ENCODE results near the gene CHD5.
A peak's percentile ranks its signal among the peaks of the same experiment; 100 is the strongest.

CHD5 gene

GRCh38 chr1:6210591-6211355, 30.7 kb upstream of the CHD5 start:
- Histone ChIP-seq H3K36me3 (ENCODE audit: control insufficient read depth, insufficient read depth, low read length) (no peaks in the 10 kb centered on the region), H3K4me3 (ENCODE audit: low read length) (no peak overlapping the region), H3K9ac (ENCODE audit: low read length) (no peak overlapping the region), H4K8ac (ENCODE audit: low read depth, low read length) (no peak overlapping the region), H2BK120ac (ENCODE audit: low read depth, low read length) (no peak overlapping the region), H2AK5ac (ENCODE audit: low read length) (no peak overlapping the region), H3K56ac (ENCODE audit: low read length) (no peak overlapping the region), H3K4ac (ENCODE audit: low read depth, low read length) (no peak overlapping the region), H3K79me2 (ENCODE audit: control insufficient read depth, insufficient read depth, low read length) (no peaks in the 10 kb centered on the region), H3K23ac (ENCODE audit: low read length) (no peak overlapping the region), H3K18ac (ENCODE audit: low read length) (no peak overlapping the region), H2BK15ac (replicated peaks; ENCODE audit: low read depth) (no peak overlapping the region), H3K27ac (ENCODE audit: low read depth, low read length) (no peak overlapping the region), H3K4me2 (ENCODE audit: low read length) (no peak overlapping the region), H2BK5ac (ENCODE audit: low read length) (no peak overlapping the region), H3K4me1 (ENCODE audit: control insufficient read depth, low read depth, low read length) (no peaks in the 10 kb centered on the region), H3K27me3 (ENCODE audit: insufficient read depth, low read length, poor library complexity) (peaks cover 17% of the 10 kb centered on the region), H3K79me1 (ENCODE audit: low read length) (no peaks in the 10 kb centered on the region), H4K5ac (ENCODE audit: low read length) (no peak overlapping the region)
- DNase-seq = no peak
- no CpG with 5 or more reads among the region's 29 CpGs for WGBS (ENCODE audit: extremely low coverage, insufficient coverage, low lambda C conversion rate)

GRCh38 chr1:6209661-6210580, 29.8 kb upstream of the CHD5 start:
- H3K27ac ChIP-seq (ENCODE audit: low read depth, low read length) = no peak overlapping the region
- H2BK120ac ChIP-seq (ENCODE audit: low read depth, low read length) = no peak overlapping the region
- H2AK5ac ChIP-seq (ENCODE audit: low read length) = no peak overlapping the region
- peaks cover 17% of the 10 kb centered on the region for H3K27me3 ChIP-seq (ENCODE audit: insufficient read depth, low read length, poor library complexity)
- no peak overlapping the region for H4K8ac ChIP-seq (ENCODE audit: low read depth, low read length)
- peak; percentile 56 for DNase-seq
- H2BK15ac ChIP-seq (replicated peaks; ENCODE audit: low read depth) = no peak overlapping the region
- H3K4me3 ChIP-seq (ENCODE audit: low read length) = no peak overlapping the region
- H3K4ac ChIP-seq (ENCODE audit: low read depth, low read length) = no peak overlapping the region
- no peaks in the 10 kb centered on the region for H3K4me1 ChIP-seq (ENCODE audit: control insufficient read depth, low read depth, low read length)
- no peak overlapping the region for H3K18ac ChIP-seq (ENCODE audit: low read length)
- no peaks in the 10 kb centered on the region for H3K79me2 ChIP-seq (ENCODE audit: control insufficient read depth, insufficient read depth, low read length)
- no peak overlapping the region for H4K5ac ChIP-seq (ENCODE audit: low read length)
- no CpG with 5 or more reads among the region's 17 CpGs for WGBS (ENCODE audit: extremely low coverage, insufficient coverage, low lambda C conversion rate)
- no peaks in the 10 kb centered on the region for H3K36me3 ChIP-seq (ENCODE audit: control insufficient read depth, insufficient read depth, low read length)
- no peak overlapping the region for H3K23ac ChIP-seq (ENCODE audit: low read length)
- H3K79me1 ChIP-seq (ENCODE audit: low read length) = no peaks in the 10 kb centered on the region
- no peak overlapping the region for H3K9ac ChIP-seq (ENCODE audit: low read length)
- H3K56ac ChIP-seq (ENCODE audit: low read length) = no peak overlapping the region
- H3K4me2 ChIP-seq (ENCODE audit: low read length) = peak overlapping the region; percentile 71
- H2BK5ac ChIP-seq (ENCODE audit: low read length) = no peak overlapping the region

- WGBS (ENCODE audit: extremely low coverage, insufficient coverage, low lambda C conversion rate) = no CpG with 5 or more reads among the region's 99 CpGs
- Histone ChIP-seq H3K36me3 (ENCODE audit: control insufficient read depth, insufficient read depth, low read length) (no peaks in the 10 kb centered on the region), H3K27me3 (ENCODE audit: insufficient read depth, low read length, poor library complexity) (peaks cover 17% of the 10 kb centered on the region), H3K27ac (ENCODE audit: low read depth, low read length) (no peak overlapping the region), H3K4me3 (ENCODE audit: low read length) (no peak overlapping the region), H3K4me2 (ENCODE audit: low read length) (peak overlapping the region; percentile 71), H2BK5ac (ENCODE audit: low read length) (no peak overlapping the region), H2AK5ac (ENCODE audit: low read length) (no peak overlapping the region), H3K4ac (ENCODE audit: low read depth, low read length) (no peak overlapping the region), H3K56ac (ENCODE audit: low read length) (peak overlapping the region; percentile 83), H4K5ac (ENCODE audit: low read length) (no peak overlapping the region), H3K9ac (ENCODE audit: low read length) (peak overlapping the region; percentile 52), H3K79me2 (ENCODE audit: control insufficient read depth, insufficient read depth, low read length) (no peaks in the 10 kb centered on the region), H4K8ac (ENCODE audit: low read depth, low read length) (no peak overlapping the region), H2BK120ac (ENCODE audit: low read depth, low read length) (no peak overlapping the region), H3K23ac (ENCODE audit: low read length) (no peak overlapping the region), H2BK15ac (replicated peaks; ENCODE audit: low read depth) (no peak overlapping the region), H3K18ac (ENCODE audit: low read length) (no peak overlapping the region), H3K79me1 (ENCODE audit: low read length) (no peaks in the 10 kb centered on the region), H3K4me1 (ENCODE audit: control insufficient read depth, low read depth, low read length) (no peaks in the 10 kb centered on the region)
- DNase-seq = peak; percentile 50
Measured at GRCh38 chr1:6208723-6209660, 28.9 kb upstream of the CHD5 start.

GRCh38 chr1:6207921-6208320, 27.8 kb upstream of the CHD5 start:
- no peak overlapping the region for H2BK120ac ChIP-seq (ENCODE audit: low read depth, low read length)
- H3K4me1 ChIP-seq (ENCODE audit: control insufficient read depth, low read depth, low read length) = no peaks in the 10 kb centered on the region
- DNase-seq = no peak
- no peak overlapping the region for H3K4ac ChIP-seq (ENCODE audit: low read depth, low read length)
- no peak overlapping the region for H4K8ac ChIP-seq (ENCODE audit: low read depth, low read length)
- no peak overlapping the region for H3K18ac ChIP-seq (ENCODE audit: low read length)
- no peak overlapping the region for H2BK5ac ChIP-seq (ENCODE audit: low read length)
- no peaks in the 10 kb centered on the region for H3K36me3 ChIP-seq (ENCODE audit: control insufficient read depth, insufficient read depth, low read length)
- H3K79me2 ChIP-seq (ENCODE audit: control insufficient read depth, insufficient read depth, low read length) = no peaks in the 10 kb centered on the region
- H3K56ac ChIP-seq (ENCODE audit: low read length) = no peak overlapping the region
- no peak overlapping the region for H3K4me2 ChIP-seq (ENCODE audit: low read length)
- no peak overlapping the region for H3K4me3 ChIP-seq (ENCODE audit: low read length)
- no peak overlapping the region for H4K5ac ChIP-seq (ENCODE audit: low read length)
- H2BK15ac ChIP-seq (replicated peaks; ENCODE audit: low read depth) = no peak overlapping the region
- H3K23ac ChIP-seq (ENCODE audit: low read length) = no peak overlapping the region
- H3K27me3 ChIP-seq (ENCODE audit: insufficient read depth, low read length, poor library complexity) = peaks cover 17% of the 10 kb centered on the region
- no peak overlapping the region for H2AK5ac ChIP-seq (ENCODE audit: low read length)
- H3K27ac ChIP-seq (ENCODE audit: low read depth, low read length) = no peak overlapping the region
- no peak overlapping the region for H3K9ac ChIP-seq (ENCODE audit: low read length)
- no CpG with 5 or more reads among the region's 10 CpGs for WGBS (ENCODE audit: extremely low coverage, insufficient coverage, low lambda C conversion rate)
- no peaks in the 10 kb centered on the region for H3K79me1 ChIP-seq (ENCODE audit: low read length)

- Histone ChIP-seq H3K9ac (ENCODE audit: low read length) (no peak overlapping the region), H2BK120ac (ENCODE audit: low read depth, low read length) (no peak overlapping the region), H3K36me3 (ENCODE audit: control insufficient read depth, insufficient read depth, low read length) (no peaks in the 10 kb centered on the region), H3K18ac (ENCODE audit: low read length) (no peak overlapping the region), H4K8ac (ENCODE audit: low read depth, low read length) (no peak overlapping the region), H3K79me1 (ENCODE audit: low read length) (no peaks in the 10 kb centered on the region), H3K56ac (ENCODE audit: low read length) (no peak overlapping the region), H3K27ac (ENCODE audit: low read depth, low read length) (no peak overlapping the region), H3K4ac (ENCODE audit: low read depth, low read length) (no peak overlapping the region), H2AK5ac (ENCODE audit: low read length) (no peak overlapping the region), H3K4me3 (ENCODE audit: low read length) (no peak overlapping the region), H2BK15ac (replicated peaks; ENCODE audit: low read depth) (no peak overlapping the region), H3K4me1 (ENCODE audit: control insufficient read depth, low read depth, low read length) (no peaks in the 10 kb centered on the region), H3K27me3 (ENCODE audit: insufficient read depth, low read length, poor library complexity) (peaks cover 17% of the 10 kb centered on the region), H4K5ac (ENCODE audit: low read length) (no peak overlapping the region), H3K79me2 (ENCODE audit: control insufficient read depth, insufficient read depth, low read length) (no peaks in the 10 kb centered on the region), H3K4me2 (ENCODE audit: low read length) (no peak overlapping the region), H2BK5ac (ENCODE audit: low read length) (no peak overlapping the region), H3K23ac (ENCODE audit: low read length) (no peak overlapping the region)
- WGBS (ENCODE audit: extremely low coverage, insufficient coverage, low lambda C conversion rate) = no CpG with 5 or more reads among the region's 19 CpGs
- no peak for DNase-seq
Measured at GRCh38 chr1:6207075-6207885, 27.2 kb upstream of the CHD5 start.
